CD4-positive, alpha-beta T cell treated with Interferon gamma for 1 hour (primary cell): ENCODE results near the gene HOXB8.

Experiments
- DNase-seq: peaks from one replicate; pipeline ENCODE4 v3.0.0-alpha.2; 2020

HOXB8 gene

GRCh38 chr17:48637323-48638260, 22.5 kb upstream of the HOXB8 start:
- no peak for DNase-seq

DNA sequence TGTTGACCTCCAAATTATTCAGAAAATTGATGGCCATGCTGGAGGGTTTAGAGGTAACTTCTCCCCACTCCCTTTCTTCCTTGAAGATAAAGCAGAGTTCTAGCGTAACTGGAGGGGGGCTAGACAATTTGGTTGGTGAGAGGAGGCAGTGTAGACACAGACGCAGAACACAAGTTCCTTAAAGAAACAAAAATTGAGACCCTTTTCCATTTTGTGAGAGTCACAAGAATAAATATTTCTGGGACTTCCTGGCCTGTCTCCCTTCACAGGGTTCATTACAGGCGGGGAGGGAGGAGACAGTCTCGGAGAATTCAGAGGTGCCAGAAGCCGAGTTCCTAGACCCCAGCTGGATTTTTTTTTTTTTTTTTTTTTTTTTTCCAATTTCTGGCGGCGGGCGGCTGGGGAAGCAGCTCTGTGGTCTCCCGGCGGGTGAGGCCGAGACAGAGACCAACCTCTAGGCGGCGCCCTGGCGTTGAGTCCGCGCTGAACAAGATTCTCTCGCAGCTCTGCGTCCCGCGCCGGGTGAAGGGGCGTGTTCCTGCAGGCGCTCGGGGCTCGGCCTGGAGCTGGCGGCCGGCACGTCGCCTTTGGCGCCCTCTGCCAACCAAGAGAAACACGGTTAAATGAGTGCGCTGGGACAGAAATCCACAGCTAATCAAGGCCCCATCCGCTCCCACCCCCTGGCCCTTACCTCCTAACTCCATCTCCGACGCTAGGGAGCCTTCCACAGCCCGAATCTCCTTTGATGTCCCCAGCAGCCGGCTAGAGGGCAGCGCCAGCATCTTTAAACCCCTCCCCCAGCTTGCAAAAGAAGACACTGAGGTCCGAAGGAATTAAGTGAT, 21.3 kb upstream of the HOXB8 start:
- DNase-seq: peak; percentile 44

DNA sequence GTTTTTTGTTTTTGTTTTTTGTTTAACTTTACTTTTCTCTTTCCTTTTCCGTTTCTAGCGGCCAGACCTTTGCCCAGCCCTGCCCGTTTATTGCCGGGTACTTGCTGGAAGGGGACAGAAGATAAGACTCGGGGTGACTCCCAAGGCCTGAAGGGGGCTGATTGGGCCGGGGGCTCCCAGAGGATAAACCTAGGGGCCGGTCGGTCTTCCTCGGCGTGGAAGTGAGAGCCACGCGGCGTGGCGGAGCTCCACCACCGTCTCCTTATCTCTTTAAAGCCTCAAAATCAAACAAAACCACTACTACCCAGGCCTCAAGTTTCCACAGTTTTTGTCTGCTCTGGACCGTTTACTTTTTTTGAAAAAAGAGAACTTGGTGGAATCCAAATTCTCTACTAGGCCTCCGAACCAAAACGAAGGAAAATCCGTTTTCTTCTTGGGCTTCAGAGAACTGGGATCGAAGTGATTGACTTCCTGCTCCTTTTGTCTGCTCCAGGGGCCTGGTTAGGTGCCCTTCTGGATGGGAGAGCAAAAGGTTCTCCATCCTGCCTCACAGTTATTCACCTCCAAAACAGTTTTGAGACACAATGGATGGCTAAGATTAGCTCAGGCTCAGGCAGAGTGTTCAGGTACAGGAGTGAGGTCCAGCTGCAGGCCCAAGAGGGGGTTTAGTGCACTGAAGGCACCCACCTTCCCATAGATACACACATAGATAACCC, 19.6 kb upstream of the HOXB8 start:
- no peak for DNase-seq

GRCh38 chr17:48633266-48633677, 18.2 kb upstream of the HOXB8 start:
- no peak for DNase-seq

DNA sequence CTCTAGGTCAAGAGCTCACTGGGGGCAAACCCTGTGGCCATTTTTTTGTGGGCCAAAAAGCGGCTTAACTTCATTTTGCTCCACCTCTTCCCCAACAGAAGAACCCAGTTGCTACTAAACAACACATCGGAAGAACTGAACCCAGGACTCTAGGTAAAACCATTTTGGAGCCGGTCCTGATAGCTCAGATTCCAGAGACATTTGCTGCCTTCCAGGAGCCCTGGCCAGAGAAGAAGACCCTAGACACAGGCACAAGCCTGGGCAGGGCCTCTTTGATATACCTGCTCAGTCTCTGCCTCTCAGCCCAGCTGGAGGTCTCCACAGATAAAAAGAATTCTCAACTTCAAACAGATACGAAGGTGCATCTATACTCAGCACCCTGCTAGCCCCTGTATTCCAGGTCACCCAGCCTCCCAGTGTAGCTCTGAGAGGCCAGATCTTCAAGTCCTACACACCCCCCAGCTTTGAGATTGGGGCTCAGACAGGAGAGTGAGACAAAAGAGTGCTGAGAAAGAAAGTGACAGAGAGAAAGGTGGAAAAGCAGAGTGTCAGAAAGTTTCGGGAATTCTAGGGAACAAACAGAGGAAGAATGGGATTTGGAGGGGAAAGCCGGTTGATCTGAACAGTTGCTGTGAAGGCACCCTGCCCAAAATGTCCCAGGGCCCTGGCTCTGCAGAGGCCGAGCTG, 17.6 kb upstream of the HOXB8 start:
- DNase-seq: no peak

- no peak for DNase-seq
Observed at GRCh38 chr17:48631693-48632578, 16.8 kb upstream of the HOXB8 start.

DNA sequence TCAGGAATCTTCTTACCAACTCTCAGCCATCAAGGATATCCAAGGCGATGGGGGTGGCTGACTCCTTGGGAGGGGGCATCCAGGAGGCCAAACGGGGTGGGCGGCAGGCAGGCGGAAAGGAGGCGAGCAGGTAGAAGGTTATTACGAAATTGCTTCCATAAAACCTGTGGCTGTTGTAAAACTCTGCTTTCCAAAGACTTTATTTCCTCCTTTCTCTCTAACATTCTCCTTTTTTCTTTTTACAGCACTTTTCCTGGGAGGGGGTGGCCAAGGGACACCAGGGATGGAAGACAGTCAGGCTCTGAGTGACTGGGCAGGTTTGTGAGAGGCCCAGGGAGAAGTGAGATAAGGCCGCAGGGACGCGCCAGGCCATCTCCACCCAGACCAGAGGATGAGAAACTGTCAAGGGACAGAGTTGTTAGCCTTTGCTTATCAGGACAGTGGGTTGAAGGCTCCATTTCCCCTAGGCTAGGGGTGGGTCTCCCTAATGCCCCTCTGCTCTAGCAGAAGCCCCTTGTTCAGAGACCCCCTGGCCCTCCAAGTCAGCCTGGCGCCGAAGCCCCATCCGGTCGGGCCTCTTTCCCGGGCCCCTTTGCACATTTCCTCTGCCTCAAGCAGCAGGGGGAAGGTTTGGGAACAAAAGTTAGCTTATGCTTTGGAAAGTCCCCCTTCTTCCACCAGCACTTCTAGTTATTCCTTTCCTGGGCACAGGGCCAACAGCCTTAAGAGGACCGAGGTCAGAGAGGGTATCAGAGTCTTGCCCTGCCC, 16.0 kb upstream of the HOXB8 start:
- DNase-seq: no peak

- no peak for DNase-seq
Observed at GRCh38 chr17:48630009-48630924, 15.2 kb upstream of the HOXB8 start.

- no peak for DNase-seq
Observed at GRCh38 chr17:48629411-48629759, 14.3 kb upstream of the HOXB8 start.

DNA sequence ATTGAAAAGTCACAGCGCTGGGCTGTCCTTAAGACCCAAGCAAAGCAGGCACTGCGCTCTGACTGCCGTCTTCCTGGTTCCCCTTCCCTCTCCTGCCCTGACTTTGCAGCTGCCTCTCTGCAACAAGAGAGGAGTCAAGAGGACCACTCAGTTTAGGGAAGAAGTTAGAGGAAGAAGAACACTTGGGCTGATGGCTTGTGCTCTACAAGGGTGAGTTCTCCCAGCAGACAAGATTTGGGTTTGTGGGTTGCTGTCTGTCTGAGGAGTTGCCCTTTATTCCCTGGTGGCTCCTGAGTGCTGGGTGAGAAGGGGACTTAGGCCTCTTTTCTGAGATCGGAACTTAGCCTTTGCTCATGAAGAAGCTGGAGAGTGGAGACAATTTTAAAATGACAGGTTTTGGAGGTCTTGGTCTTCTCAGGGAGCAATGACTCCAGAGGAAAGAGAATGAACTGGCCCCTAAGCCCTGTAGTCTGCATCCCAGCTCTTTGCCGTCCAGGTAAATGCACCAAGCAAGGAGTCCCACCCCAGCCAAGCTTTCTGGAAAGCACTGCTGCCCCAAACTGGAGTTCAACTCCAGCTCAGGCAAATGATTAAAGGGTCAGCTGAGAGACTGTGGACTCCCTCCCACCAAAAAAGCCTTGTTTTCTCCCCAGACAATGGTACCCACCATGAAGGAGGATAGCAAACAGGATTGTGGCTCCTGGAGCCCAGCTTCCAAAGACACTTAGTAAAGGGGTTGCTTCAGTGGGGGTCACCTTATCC, 13.7 kb upstream of the HOXB8 start:
- no peak for DNase-seq

DNA sequence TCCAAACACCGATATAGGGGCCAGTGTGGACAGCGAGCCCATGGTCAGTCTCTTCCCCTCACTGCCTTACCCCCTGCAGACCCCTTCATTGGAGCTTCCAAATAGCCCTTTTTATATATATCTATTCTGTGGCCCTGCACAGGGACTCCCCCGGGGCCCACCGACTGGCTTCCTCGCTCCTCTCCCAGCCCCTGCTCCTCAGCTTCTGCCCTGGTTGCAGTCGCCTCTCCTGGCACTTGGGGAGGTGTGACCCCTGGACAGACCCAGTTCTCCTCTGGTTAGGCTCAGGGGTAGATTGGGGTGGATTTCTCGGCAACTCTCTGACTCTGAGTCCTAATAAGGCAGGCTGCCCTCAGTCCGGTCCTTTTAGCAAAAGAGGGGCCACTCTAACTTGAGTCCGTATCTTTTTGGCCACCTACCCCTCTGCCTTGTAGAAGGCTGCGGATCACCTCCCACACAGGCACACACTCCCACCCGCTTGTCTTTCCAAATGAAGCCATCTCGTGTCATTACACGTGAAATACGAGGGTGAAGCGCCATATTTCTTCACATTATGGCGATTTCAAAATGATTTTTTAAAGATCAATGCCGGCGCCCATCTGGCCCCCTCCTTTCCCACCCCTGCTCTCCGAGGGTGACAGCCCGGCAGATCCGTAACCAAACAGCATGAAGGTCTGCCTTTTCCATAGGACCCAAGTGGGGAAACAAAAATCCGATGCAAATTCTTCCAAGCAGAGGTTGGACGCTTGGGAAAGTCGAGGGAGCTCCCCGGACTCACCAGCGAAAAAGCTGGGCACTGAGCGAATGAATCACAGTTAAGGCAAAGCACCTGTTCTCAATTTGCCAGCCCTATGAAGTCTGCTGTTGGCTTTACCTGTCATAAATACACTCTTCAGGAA, 12.8 kb upstream of the HOXB8 start:
- DNase-seq: no peak

DNA sequence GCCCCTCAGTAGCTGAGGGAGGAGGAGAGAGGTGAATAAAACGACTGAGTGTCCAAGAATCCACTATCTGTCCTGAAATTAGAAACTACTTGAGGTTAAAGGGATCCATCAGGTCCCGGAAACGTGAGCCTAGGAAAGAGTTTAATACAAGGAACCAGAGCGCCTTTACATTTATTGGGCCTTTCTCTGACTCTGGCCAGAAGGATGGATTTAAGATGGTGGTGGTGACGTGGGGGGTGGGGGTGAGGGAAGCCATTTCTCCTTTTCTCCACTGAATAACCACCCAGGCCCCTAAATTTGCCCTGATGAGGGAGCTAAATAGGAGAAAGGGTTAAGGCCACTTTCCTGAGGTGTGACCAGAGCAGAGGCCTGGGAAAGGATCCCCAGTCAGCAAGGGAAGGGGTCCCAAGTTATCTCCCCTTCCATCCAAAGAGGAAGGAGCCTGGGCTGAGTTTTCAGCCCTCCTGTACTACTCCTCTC, 12.1 kb upstream of the HOXB8 start:
- DNase-seq: no peak

GRCh38 chr17:48626245-48627117, 11.4 kb upstream of the HOXB8 start, which contains the start of gene HOXB9:
HOXB9 (minus strand) TSS chr17:48626358; CDS start chr17:48626269, 89 bp downstream.
- peak; percentile 34 for DNase-seq

- peak; percentile 10 for DNase-seq
Observed at GRCh38 chr17:48625495-48626244, 10.6 kb upstream of the HOXB8 start.
